Left ventricle myocardium inferior (tissue), 1 donor: ENCODE results near the gene NSMF. TPM values are rescaled to one million over a fixed set of nuclear protein-coding genes. Genes with fewer than 3 reads are reported as not detected.
A peak's percentile ranks its signal among the peaks of the same experiment; 100 is the strongest.

Source experiments
- DNase-seq: peaks from one replicate; pipeline ENCODE4 v3.0.0-alpha.2; 2020
- H3K27ac ChIP-seq: fragments of 200-600 bp; replicated peaks from 2 replicates; pipeline ENCODE4 v1.8.0; 2021
- H3K27me3 ChIP-seq: fragments of 200-600 bp; 2 replicates; pipeline ENCODE4 v1.8.0; 2021; ENCODE audit warnings: low read depth
- H3K36me3 ChIP-seq: fragments of 200-600 bp; 2 replicates; pipeline ENCODE4 v1.8.0; 2021
- H3K4me1 ChIP-seq: fragments of 200-600 bp; 2 replicates; pipeline ENCODE4 v1.8.0; 2021
- H3K4me3 ChIP-seq: fragments of 200-600 bp; 2 replicates; pipeline ENCODE4 v1.8.0; 2021; ENCODE audit warnings: mild to moderate bottlenecking, moderate library complexity
- H3K9me3 ChIP-seq: fragments of 200-600 bp; replicated peaks from 2 replicates; pipeline ENCODE4 v1.8.0; 2021
- intact Hi-C: fragments of 100-400 bp; cut with micrococcal nuclease; formaldehyde crosslinking; loops from one replicate; pipeline ENCODE4 v1.11.0; 2022
- total RNA-seq: library from RNA; stranded (reverse); fragmentation: NEBNext Ultra II Directional; extraction: Animal tissue kit (Norgen Biotek cat#: 25700); gene quantifications from one replicate; pipeline ENCODE4 v1.2.1, GENCODE V29; 2021
- TF ChIP-seq, protein P1 (sequence below): fragments of 200-600 bp; IDR thresholded peaks from 2 replicates; pipeline ENCODE4 v1.8.0; 2021; ENCODE audit warnings: antibody characterized with exemption, mild to moderate bottlenecking, borderline replicate concordance
- donor health status: DM: no; HTN: yes; CAD: no; lungs with severe emphysema.

The NSMF gene
- total RNA-seq, 1 donor from 2014 or later, result 9.8 TPM

- Histone ChIP-seq H3K27ac (peak overlapping the region; percentile 85), H3K36me3 (no peaks in the 10 kb centered on the region), H3K4me1 (peaks cover 46% of the 10 kb centered on the region), H3K27me3 (no peaks in the 10 kb centered on the region), H3K9me3 (no peaks in the 10 kb centered on the region), H3K4me3 (peak overlapping the region; percentile 96)
- intact Hi-C loops, result no loop called here
- DNase-seq, result peak; percentile 24
- TF ChIP-seq, protein P1, sequence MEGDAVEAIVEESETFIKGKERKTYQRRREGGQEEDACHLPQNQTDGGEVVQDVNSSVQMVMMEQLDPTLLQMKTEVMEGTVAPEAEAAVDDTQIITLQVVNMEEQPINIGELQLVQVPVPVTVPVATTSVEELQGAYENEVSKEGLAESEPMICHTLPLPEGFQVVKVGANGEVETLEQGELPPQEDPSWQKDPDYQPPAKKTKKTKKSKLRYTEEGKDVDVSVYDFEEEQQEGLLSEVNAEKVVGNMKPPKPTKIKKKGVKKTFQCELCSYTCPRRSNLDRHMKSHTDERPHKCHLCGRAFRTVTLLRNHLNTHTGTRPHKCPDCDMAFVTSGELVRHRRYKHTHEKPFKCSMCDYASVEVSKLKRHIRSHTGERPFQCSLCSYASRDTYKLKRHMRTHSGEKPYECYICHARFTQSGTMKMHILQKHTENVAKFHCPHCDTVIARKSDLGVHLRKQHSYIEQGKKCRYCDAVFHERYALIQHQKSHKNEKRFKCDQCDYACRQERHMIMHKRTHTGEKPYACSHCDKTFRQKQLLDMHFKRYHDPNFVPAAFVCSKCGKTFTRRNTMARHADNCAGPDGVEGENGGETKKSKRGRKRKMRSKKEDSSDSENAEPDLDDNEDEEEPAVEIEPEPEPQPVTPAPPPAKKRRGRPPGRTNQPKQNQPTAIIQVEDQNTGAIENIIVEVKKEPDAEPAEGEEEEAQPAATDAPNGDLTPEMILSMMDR, result peak; percentile 51
Observed at GRCh38 chr9:137423514-137424291, 35.4 kb downstream of the NSMF start.

GRCh38 chr9:137422604-137423513 is 36.3 kb downstream of the NSMF start, which contains the start of the genes EXD3 and NOXA1:
Gene EXD3, minus strand, starts transcription at chr9:137423162. Its CDS starts 27,805 bp downstream, at chr9:137395357.
Gene NOXA1, plus strand, starts transcription at chr9:137423393. Its CDS starts 137 bp downstream, at chr9:137423530.
- intact Hi-C loops, result no loop called here
- no peaks in the 10 kb centered on the region for H3K9me3 ChIP-seq
- H3K36me3 ChIP-seq, result no peaks in the 10 kb centered on the region
- peak; percentile 93 for DNase-seq
- no peaks in the 10 kb centered on the region for H3K27me3 ChIP-seq
- H3K27ac ChIP-seq, result peak within 1 kb of the TSS; percentile 85
- peaks cover 49% of the 10 kb centered on the region for H3K4me1 ChIP-seq
- H3K4me3 ChIP-seq, result peak within 1 kb of the TSS; percentile 96
- TF ChIP-seq, protein P1, result peak; percentile 80

DNA sequence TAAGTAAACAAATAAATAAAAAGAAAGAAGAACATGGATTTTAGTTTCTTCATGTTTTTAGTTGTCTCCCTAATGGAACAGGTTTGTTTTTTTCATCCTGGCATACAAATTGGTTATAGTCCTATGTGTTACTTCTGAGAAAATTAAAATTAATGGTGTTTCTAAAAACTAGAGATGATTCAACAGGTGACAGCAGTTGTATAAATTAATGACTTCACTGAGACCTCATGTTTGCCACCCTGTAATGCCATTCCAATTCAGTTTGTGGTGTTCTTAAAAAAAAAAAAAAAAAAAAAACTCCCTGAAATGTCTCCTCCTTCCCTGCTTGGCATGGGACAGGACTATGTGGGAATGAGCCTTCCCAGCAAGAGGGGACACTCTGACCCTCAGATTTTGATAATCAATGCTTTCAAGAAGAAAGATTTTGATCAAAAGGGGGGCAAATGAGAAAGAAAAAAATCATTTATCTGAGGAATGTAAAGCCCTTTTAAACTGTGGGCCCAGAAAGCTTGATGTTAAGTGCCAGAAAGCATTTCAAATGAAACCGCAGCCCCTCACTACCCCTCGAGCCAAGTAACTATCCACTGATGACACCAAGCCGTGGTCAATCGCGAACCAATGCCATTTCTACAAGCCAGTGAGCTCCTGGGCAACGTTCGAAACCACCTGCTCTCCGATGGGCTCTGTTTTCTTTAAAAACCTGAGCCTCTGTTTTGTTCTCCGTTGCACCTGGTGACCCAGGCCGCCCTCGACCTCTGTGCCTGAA is 37.1 kb downstream of the NSMF start:
- H3K27ac ChIP-seq, result peak overlapping the region; percentile 84
- H3K4me1 ChIP-seq, result peaks cover 52% of the 10 kb centered on the region
- no peaks in the 10 kb centered on the region for H3K27me3 ChIP-seq
- no peaks in the 10 kb centered on the region for H3K9me3 ChIP-seq
- peak overlapping the region; percentile 96 for H3K4me3 ChIP-seq
- intact Hi-C loops, result no loop called here
- no peaks in the 10 kb centered on the region for H3K36me3 ChIP-seq
- TF ChIP-seq, protein P1, result no peak
- DNase-seq, result peak; percentile 16

GRCh38 chr9:137417161-137418021 is 41.7 kb downstream of the NSMF start:
- intact Hi-C loops, result no loop called here
- TF ChIP-seq, protein P1, result no peak
- H3K9me3 ChIP-seq, result no peaks in the 10 kb centered on the region
- H3K27me3 ChIP-seq, result no peaks in the 10 kb centered on the region
- peaks cover 39% of the 10 kb centered on the region for H3K4me1 ChIP-seq
- DNase-seq, result no peak
- no peaks in the 10 kb centered on the region for H3K36me3 ChIP-seq
- H3K4me3 ChIP-seq, result peak overlapping the region; percentile 64
- H3K27ac ChIP-seq, result peak overlapping the region; percentile 79
